Dermis blood vessel endothelial cell (primary cell): ENCODE data around the gene STAC2. TPM values are rescaled to one million over a fixed set of nuclear protein-coding genes. Genes with fewer than 3 reads are reported as not detected.

Experiments used
- DNase-seq: peaks from one replicate; pipeline ENCODE4 v3.0.0; 2010
- total RNA-seq: library from RNA; depleted of rRNA; stranded (reverse); fragments of >200 nt; gene quantifications from 2 replicates; pipeline ENCODE4 v1.2.3, GENCODE V29; 2014

The STAC2 gene
- total RNA-seq, 1 donor from 2014 or later = 0.34 TPM

- DNase-seq = peak; percentile 60
Measured at GRCh38 chr17:39231591-39232551, 6.1 kb upstream of the STAC2 start.

- DNase-seq = no peak
Measured at GRCh38 chr17:39231091-39231561, 5.4 kb upstream of the STAC2 start.

GRCh38 chr17:39230361-39230760 lies 4.6 kb upstream of the STAC2 start:
- no peak for DNase-seq

GRCh38 chr17:39229274-39229913 lies 3.6 kb upstream of the STAC2 start:
- peak; percentile 70 for DNase-seq

- DNase-seq = no peak
Measured at GRCh38 chr17:39227364-39227919, 1.7 kb upstream of the STAC2 start.

- peak; percentile 34 for DNase-seq
Measured at GRCh38 chr17:39225959-39226683, 376 bp upstream of the STAC2 start.

GRCh38 chr17:39224778-39225307 lies 902 bp downstream of the STAC2 start:
- no peak for DNase-seq

- no peak for DNase-seq
Measured at GRCh38 chr17:39223907-39224777, 1.6 kb downstream of the STAC2 start.

- no peak for DNase-seq
Measured at GRCh38 chr17:39222866-39223834, 2.6 kb downstream of the STAC2 start.

GRCh38 chr17:39222151-39222550 lies 3.6 kb downstream of the STAC2 start:
- no peak for DNase-seq

GRCh38 chr17:39221572-39221971 lies 4.2 kb downstream of the STAC2 start:
- DNase-seq = no peak

- DNase-seq = no peak
Measured at GRCh38 chr17:39219647-39220154, 6.0 kb downstream of the STAC2 start.

- DNase-seq = no peak
Measured at GRCh38 chr17:39218906-39219305, 6.8 kb downstream of the STAC2 start.

GRCh38 chr17:39217734-39218369 lies 7.9 kb downstream of the STAC2 start:
- no peak for DNase-seq

GRCh38 chr17:39213852-39214251 lies 11.9 kb downstream of the STAC2 start:
- peak; percentile 18 for DNase-seq

GRCh38 chr17:39212841-39213480 lies 12.8 kb downstream of the STAC2 start:
- DNase-seq = no peak

- DNase-seq = no peak
Measured at GRCh38 chr17:39212195-39212810, 13.4 kb downstream of the STAC2 start.

GRCh38 chr17:39210093-39210434 lies 15.7 kb downstream of the STAC2 start:
- DNase-seq = no peak
